Skeletal muscle tissue (tissue), 4 donors: ENCODE data around the gene HEXIM1. TPM values are rescaled to one million over a fixed set of nuclear protein-coding genes. Genes with fewer than 3 reads are reported as not detected.

Experiments
- H3K27ac ChIP-seq: one replicate; pipeline ENCODE4 v1.7.0; 2013; ENCODE audit warnings: mild to moderate bottlenecking, low read depth, low read length, inconsistent platforms
- H3K27me3 ChIP-seq, 3 donors: one replicate each; pipeline ENCODE4 v1.7.0; 2013; ENCODE audit warnings: low read length in 3 of 3; ENCODE audit not compliant: control insufficient read depth in 3 of 3, insufficient read depth in 3 of 3
- H3K36me3 ChIP-seq, 3 donors: one replicate each; pipeline ENCODE4 v1.7.0; 2013; ENCODE audit warnings: low read length in 3 of 3; ENCODE audit not compliant: control insufficient read depth in 3 of 3, insufficient read depth in 3 of 3
- H3K4me1 ChIP-seq, 3 donors: one replicate each; pipeline ENCODE4 v1.7.0; 2013; ENCODE audit warnings: low read length in 3 of 3, mild to moderate bottlenecking in 3 of 3; ENCODE audit not compliant: control insufficient read depth in 3 of 3, insufficient read depth in 3 of 3
- H3K4me3 ChIP-seq, 3 donors: one replicate each; pipeline ENCODE4 v1.7.0; 2013; ENCODE audit warnings: low read length in 3 of 3
- H3K9ac ChIP-seq, 3 donors: one replicate each; pipeline ENCODE4 v1.7.0; 2013; ENCODE audit warnings: low read length in 3 of 3, mild to moderate bottlenecking in 3 of 3, moderate library complexity in 2 of 3, low read depth in 1 of 3
- H3K9me3 ChIP-seq, 3 donors: one replicate each; pipeline ENCODE4 v1.7.0; 2013; ENCODE audit warnings: low read length in 3 of 3; ENCODE audit not compliant: control insufficient read depth in 3 of 3
- total RNA-seq: library from RNA; depleted of rRNA; stranded (reverse); fragments of >200 nt; gene quantifications from one replicate; pipeline ENCODE4 v1.2.3, GENCODE V29; 2014
- donor health status: Osteomylitis.

The HEXIM1 gene
- total RNA-seq, 1 donor from 2014 or later, result 14.6 TPM

DNA sequence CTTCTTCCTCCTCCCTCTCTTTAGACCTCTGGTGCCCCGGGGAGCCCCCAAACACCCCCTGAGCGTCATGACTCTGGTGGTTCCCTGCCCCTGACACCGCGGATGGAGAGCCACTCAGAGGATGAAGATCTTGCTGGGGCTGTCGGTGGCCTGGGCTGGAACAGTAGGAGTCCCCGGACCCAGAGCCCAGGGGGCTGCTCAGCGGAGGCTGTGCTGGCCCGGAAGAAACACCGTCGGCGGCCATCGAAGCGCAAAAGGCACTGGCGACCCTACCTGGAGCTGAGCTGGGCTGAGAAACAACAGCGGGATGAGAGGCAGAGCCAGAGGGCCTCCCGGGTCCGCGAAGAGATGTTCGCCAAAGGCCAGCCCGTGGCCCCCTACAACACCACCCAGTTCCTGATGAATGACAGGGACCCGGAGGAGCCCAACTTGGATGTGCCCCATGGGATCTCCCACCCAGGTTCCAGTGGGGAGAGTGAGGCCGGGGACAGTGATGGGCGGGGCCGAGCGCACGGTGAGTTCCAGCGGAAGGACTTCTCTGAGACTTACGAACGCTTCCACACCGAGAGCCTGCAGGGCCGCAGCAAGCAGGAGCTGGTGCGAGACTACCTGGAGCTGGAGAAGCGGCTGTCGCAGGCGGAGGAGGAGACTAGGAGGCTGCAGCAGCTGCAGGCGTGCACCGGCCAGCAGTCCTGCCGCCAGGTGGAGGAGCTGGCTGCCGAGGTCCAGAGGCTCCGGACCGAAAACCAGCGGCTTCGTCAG lies 20.9 kb downstream of the HEXIM1 start:
- no peak overlapping the region for H3K9ac ChIP-seq
- peaks cover 22 to 32% (median 30%) of the 10 kb centered on the region in 3 donors for H3K4me1 ChIP-seq
- H3K9me3 ChIP-seq, result no peaks in the 10 kb centered on the region
- H3K36me3 ChIP-seq, result peaks cover 10 to 19% (median 11%) of the 10 kb centered on the region in 3 donors
- H3K27me3 ChIP-seq, result no peaks in the 10 kb centered on the region
- H3K4me3 ChIP-seq, result no peak overlapping the region
- no peak overlapping the region for H3K27ac ChIP-seq

DNA sequence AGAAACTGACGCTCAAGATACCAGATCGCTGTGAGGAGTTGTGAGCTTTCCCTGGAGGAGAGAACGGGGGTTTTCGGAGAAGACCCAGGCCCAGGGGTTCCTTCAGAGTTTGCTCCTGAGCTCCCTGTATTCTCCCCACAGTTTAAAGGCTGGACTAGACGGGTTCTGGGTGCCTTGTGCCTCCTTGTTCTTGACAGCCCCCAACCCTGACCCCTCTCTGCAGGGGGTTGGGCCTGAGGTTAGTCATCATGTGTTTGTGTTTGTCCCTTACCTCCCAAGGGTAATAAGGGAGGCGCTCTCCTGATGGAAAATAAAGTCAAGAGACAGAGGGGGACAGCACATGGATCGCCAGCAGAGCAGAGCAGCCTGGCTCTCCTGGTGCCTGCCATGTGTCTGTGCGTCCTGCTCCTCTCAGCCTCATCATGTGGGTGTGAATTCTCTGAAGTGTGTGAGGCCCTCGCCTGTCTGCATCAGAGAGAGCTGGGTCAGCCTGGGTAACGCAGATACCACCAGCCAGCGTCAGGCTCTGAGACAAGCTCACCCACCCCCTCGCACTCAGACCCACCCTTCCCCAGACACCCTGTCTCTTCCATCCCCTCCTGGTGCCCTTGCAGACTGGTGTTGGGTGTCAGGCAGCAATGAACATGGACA lies 22.1 kb downstream of the HEXIM1 start:
- H3K9ac ChIP-seq, result peak overlapping the region; percentile 80 to 92 (median 91)
- H3K27me3 ChIP-seq, result no peaks in the 10 kb centered on the region
- H3K36me3 ChIP-seq, result peaks cover under 1 to 11% (median 7%) of the 10 kb centered on the region in 3 donors
- no peaks in the 10 kb centered on the region for H3K9me3 ChIP-seq
- H3K4me3 ChIP-seq, result peak overlapping the region; percentile 69 to 77 (median 71)
- H3K4me1 ChIP-seq, result peaks cover 22 to 32% (median 30%) of the 10 kb centered on the region in 3 donors
- peak overlapping the region; percentile 99 for H3K27ac ChIP-seq

DNA sequence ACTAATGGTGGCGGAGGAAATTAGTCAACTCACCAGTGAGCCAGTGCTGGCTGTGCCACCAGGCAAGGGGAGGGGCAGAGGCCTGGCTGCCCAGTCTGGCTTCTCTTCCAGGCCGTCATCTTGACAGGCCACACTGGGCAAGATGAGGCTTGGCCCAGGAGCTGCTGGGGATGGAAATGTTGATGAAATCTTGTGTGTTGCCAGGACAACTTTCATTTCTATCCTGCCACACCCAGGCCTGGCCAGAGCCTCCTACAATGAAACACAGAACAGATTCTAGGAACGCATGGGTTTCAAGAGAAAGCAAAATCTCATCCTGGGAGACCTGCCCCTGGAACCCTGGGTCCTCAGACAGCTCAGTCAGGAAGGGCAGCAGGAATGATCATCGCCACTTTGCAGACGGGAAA lies 22.7 kb downstream of the HEXIM1 start:
- H3K9me3 ChIP-seq, result no peaks in the 10 kb centered on the region
- peaks cover 0 to 11% (median 7%) of the 10 kb centered on the region in 3 donors for H3K36me3 ChIP-seq
- H3K9ac ChIP-seq, result peak overlapping the region; percentile 80 to 92 (median 91)
- peak overlapping the region; percentile 69 to 77 (median 71) for H3K4me3 ChIP-seq
- peaks cover 22 to 32% (median 30%) of the 10 kb centered on the region in 3 donors for H3K4me1 ChIP-seq
- no peaks in the 10 kb centered on the region for H3K27me3 ChIP-seq
- peak overlapping the region; percentile 99 for H3K27ac ChIP-seq

- H3K4me1 ChIP-seq, result peaks cover 22 to 33% (median 32%) of the 10 kb centered on the region in 3 donors
- H3K9ac ChIP-seq, result peak overlapping the region; percentile 80 to 92 (median 91)
- peaks cover 0 to 11% (median 7%) of the 10 kb centered on the region in 3 donors for H3K36me3 ChIP-seq
Observed at GRCh38 chr17:45171338-45172231, 23.3 kb downstream of the HEXIM1 start.

DNA sequence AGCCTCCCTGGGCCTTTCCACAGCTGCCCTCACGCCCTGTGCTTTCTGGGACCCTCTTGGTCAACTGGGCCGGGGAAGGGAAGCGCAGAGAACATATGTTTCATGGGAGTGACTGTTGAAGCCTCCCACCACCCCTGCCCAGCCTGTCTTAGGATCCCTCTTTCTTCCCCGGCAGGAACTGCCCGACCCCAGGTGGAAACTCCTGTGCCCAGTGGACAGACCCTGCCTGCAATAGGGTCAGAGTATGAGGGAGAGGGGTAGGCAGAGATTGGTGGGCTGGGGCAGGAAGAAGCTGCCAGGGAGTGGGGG lies 23.9 kb downstream of the HEXIM1 start:
- Histone ChIP-seq H3K36me3 (peaks cover 0 to 11% (median 7%) of the 10 kb centered on the region in 3 donors), H3K9ac (peak overlapping the region; percentile 80 to 92 (median 91)), H3K9me3 (no peaks in the 10 kb centered on the region), H3K27me3 (no peaks in the 10 kb centered on the region), H3K27ac (peak overlapping the region; percentile 99), H3K4me3 (peak overlapping the region; percentile 69 to 77 (median 71)), H3K4me1 (peaks cover 22 to 33% (median 32%) of the 10 kb centered on the region in 3 donors)

More at GRCh38 chr17:45171338-45172231, 23.3 kb downstream of the HEXIM1 start:
- H3K27me3 ChIP-seq, result no peaks in the 10 kb centered on the region
- H3K27ac ChIP-seq, result peak overlapping the region; percentile 99
- H3K9me3 ChIP-seq, result no peaks in the 10 kb centered on the region
- H3K4me3 ChIP-seq, result peak overlapping the region; percentile 69 to 77 (median 71)

DNA sequence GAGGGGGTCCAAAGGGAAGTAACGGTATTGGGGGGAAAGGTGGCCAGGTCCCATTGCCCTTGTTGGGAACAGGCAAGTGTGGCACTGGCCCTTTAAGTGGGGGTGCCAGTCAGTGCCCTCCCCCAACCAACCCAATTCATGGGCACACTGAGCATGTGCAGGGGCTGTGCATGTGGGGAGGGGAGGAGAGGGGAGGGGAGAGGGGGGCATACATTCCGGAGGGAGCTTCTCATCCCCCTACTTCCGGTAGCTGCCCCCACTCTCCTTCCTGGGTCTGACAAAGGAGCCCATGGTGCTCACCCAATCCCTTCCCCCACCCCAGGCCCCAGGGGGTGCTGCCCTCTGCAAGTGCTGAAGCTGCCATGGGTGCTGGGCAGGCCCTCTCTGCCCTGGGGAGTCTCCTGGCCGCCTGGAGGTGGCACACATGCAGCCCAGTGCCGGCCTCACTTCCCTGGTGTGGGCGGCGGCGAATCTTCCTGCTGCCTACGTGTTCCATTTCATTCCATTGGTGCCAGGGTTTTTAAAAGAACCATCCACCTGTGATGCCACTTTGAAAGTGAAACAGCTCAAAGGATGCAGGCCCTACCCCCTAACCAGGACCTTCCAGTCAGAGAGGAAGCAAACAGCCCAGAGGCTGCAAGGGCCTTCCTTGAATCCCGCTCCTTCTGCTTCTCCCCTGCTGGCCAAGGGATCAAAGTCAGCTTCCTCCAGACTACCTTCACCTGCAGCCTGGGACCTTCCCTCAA lies 24.4 kb downstream of the HEXIM1 start:
- Histone ChIP-seq H3K9ac (peak overlapping the region; percentile 80 to 92 (median 91)), H3K4me1 (peaks cover 22 to 33% (median 32%) of the 10 kb centered on the region in 3 donors), H3K4me3 (peak overlapping the region; percentile 69 to 77 (median 71)), H3K27ac (peak overlapping the region; percentile 99), H3K9me3 (no peaks in the 10 kb centered on the region), H3K36me3 (peaks cover 0 to 11% (median 7%) of the 10 kb centered on the region in 3 donors), H3K27me3 (no peaks in the 10 kb centered on the region)

DNA sequence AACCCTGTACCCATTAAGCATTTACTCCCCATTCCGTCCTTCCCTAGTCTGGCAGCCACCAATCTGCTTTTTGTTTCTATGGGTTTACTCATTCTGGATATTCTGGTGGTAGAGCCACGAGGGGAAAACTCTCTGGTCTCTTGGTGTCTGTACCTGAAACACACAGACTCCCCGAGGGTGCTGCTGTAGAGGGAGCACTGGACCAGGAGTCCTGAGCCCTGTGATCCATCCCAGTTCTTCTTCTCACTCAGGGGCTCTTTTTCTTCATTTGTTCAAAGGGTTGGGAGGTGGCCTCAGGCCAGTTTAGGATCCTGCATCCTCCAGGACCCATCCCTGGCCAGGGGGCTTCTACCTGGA lies 27.5 kb downstream of the HEXIM1 start:
- H3K9ac ChIP-seq, result no peak overlapping the region
- no peaks in the 10 kb centered on the region for H3K9me3 ChIP-seq
- peaks cover 16 to 25% (median 23%) of the 10 kb centered on the region in 3 donors for H3K4me1 ChIP-seq
- H3K27me3 ChIP-seq, result no peaks in the 10 kb centered on the region
- no peaks in the 10 kb centered on the region for H3K36me3 ChIP-seq
- no peak overlapping the region for H3K4me3 ChIP-seq
- H3K27ac ChIP-seq, result no peak overlapping the region

- Histone ChIP-seq H3K27ac (no peak overlapping the region), H3K9ac (no peak overlapping the region), H3K27me3 (no peaks in the 10 kb centered on the region), H3K4me3 (no peak overlapping the region), H3K36me3 (no peaks in the 10 kb centered on the region), H3K9me3 (no peaks in the 10 kb centered on the region), H3K4me1 (peaks cover 0 to 8% (median 6%) of the 10 kb centered on the region in 3 donors)
Observed at GRCh38 chr17:45177563-45177962, 29.3 kb downstream of the HEXIM1 start.

DNA sequence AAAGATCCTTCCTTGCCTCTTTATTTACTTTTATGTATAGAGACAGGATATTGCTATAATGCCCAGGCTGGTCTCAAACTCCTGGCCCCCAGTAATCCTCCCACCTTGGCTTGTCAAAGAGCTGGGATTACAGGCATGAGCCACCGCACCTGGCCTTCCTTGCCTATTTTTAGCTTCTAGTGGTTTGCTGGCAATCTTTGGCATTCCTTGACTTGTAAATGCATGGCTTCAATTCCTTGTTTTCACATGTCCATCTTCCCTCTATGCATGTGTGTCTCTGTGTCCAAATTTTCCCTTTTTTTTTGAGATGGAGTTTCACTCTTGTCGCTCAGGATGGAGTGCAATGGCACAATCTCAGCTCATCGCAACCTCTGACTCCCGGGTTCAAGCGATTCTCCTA lies 35.9 kb downstream of the HEXIM1 start:
- Histone ChIP-seq H3K27me3 (no peaks in the 10 kb centered on the region), H3K36me3 (no peaks in the 10 kb centered on the region), H3K4me3 (no peak overlapping the region), H3K9me3 (no peaks in the 10 kb centered on the region), H3K4me1 (peaks cover 3 to 4% (median 3%) of the 10 kb centered on the region in 3 donors), H3K27ac (no peak overlapping the region), H3K9ac (no peak overlapping the region)
